Pancreas (tissue), 10 donors: ENCODE measurements around the gene HSD17B14. TPM values are rescaled to one million over a fixed set of nuclear protein-coding genes. Genes with fewer than 3 reads are reported as not detected.
A peak's percentile ranks its signal among the peaks of the same experiment; 100 is the strongest.

Experiments used
- ATAC-seq, 4 donors: fragments of 200-7000 bp; cut with Tn5 transposase; one replicate each; pipeline versions ENCODE4 v1.8.0 to v1.9.1; 2020; ENCODE audit warnings: mild to moderate bottlenecking in 4 of 4, moderate library complexity in 4 of 4
- DNase-seq, 6 donors: peaks; one replicate each; pipeline ENCODE4 v3.0.0-alpha.2; 2020
- FAIRE-seq: peaks from 2 replicates; lab custom pipeline; 2012; peaks lifted over from hg19 to GRCh38; lab: Jason Lieb, UNC
- H3K27ac ChIP-seq, 4 donors: fragments of 200-600 bp; sonication (generic); 1 replicate in 3 of 4; 2 replicates in 1 of 4; pipeline versions ENCODE4 v1.5.0 to v1.8.0; 2020
- H3K27me3 ChIP-seq, 4 donors: fragments of 200-600 bp; one replicate each; pipeline ENCODE4 v1.8.0; 2021
- H3K36me3 ChIP-seq, 3 donors: fragments of 200-600 bp; sonication (generic) in 1 of 3; one replicate each; pipeline versions ENCODE4 v1.5.0 to v1.8.0; 2020 to 2021
- H3K4me1 ChIP-seq, 3 donors: fragments of 200-600 bp; one replicate each; pipeline ENCODE4 v1.8.0; 2021
- H3K4me3 ChIP-seq, 4 donors: fragments of 200-600 bp; sonication (generic) in 2 of 4; one replicate each; pipeline versions ENCODE4 v1.5.0 to v1.8.0; 2020 to 2021
- H3K9me3 ChIP-seq, 4 donors: fragments of 200-600 bp; one replicate each; pipeline ENCODE4 v1.8.0; 2021
- WGBS, 2 donors: extraction: QIAGEN DNeasy Blood & Tissue Kit; methylation state at CpG; one replicate each; pipeline ENCODE4 v1.1.7; 2013; 5-methylcytosine and 5-hydroxymethylcytosine counted together
- intact Hi-C, 3 donors: fragments of 100-400 bp; cut with DNase I; formaldehyde crosslinking; loops; one replicate each; pipeline versions ENCODE4 v1.11.1 to v1.14.2; 2022
- polyA plus RNA-seq, 2 donors: library from polyadenylated mRNA; stranded (reverse); fragments of 200-250 nt; gene quantifications; one replicate each; pipeline ENCODE4 v1.2.3, GENCODE V29; 2013
- total RNA-seq, 6 donors: library from RNA; stranded (reverse); fragmentation: NEBNext Ultra II Directional in 4 of 6; extraction: Animal tissue kit (Norgen Biotek cat#: 25700) in 4 of 6; gene quantifications; one replicate each; pipeline versions ENCODE4 v1.2.1 to v1.2.4, GENCODE V29; 2021 to 2023
- TF ChIP-seq, protein P1 (sequence below), 4 donors: fragments of 200-600 bp; sonication (generic) in 3 of 4; IDR thresholded peaks; one replicate each; pipeline versions ENCODE4 v1.5.0 to v1.8.0; 2021; ENCODE audit warnings: antibody characterized with exemption in 4 of 4
- donor health status: healthy with polysubstance abuse.
- donor health status: DM: no; HTN: no; CAD: no; lungs with moderate emphysema.
- donor health status: DM: no; HTN: no; CAD: no.
- donor health status: control.
- donor health status: control.
- donor health status: Bipolar disorder and iron deficiency.
- donor health status: DM: yes; HTN: yes; CAD: no.
- donor health status: DM: no; HTN: no; CAD: no.
- donor health status: DM: no; HTN: no; CAD: no.
- donor health status: DM: yes; HTN: yes; CAD: no.

The HSD17B14 gene
- total and polyA plus RNA-seq, 8 donors: 0.69 to 25.4 (median 2.8) TPM

DNA sequence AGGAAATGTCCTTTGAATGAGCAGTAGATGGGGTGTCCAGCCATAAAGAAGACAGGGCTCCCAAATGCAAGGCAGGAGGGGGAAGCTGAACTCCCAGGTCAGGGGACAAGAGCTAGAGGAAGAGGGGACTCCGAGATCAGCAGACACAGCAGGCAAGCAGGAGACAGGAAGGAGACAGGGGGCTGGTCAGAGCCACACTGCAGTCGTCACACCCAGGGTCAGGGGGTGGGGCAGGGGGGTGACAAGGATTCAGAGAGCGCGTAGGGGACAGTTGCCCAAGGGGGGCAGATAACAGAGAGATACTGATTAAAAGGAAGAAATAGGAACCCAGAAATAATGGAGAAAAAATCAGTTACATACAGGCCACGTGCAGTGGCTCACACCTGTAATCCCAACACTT is 3.2 kb downstream of the HSD17B14 start:
- H3K36me3 ChIP-seq: no peaks in the 10 kb centered on the region
- H3K27me3 ChIP-seq: no peaks in the 10 kb centered on the region
- H3K4me3 ChIP-seq: no peak overlapping the region
- DNase-seq: no peak
- H3K27ac ChIP-seq: no peak overlapping the region
- no peaks in the 10 kb centered on the region for H3K4me1 ChIP-seq
- ATAC-seq: no peak
- no peaks in the 10 kb centered on the region for H3K9me3 ChIP-seq
- no peak for FAIRE-seq
- intact Hi-C loops: loop anchor here in 1 of 3 donors (10.0 kb wide), 1 partner anchor 178 kb away; no protein-coding TSS in a partner anchor
- 75 to 94% methylated on average over 5 of the region's 5 CpGs for WGBS, 2 donors
- TF ChIP-seq, protein P1, sequence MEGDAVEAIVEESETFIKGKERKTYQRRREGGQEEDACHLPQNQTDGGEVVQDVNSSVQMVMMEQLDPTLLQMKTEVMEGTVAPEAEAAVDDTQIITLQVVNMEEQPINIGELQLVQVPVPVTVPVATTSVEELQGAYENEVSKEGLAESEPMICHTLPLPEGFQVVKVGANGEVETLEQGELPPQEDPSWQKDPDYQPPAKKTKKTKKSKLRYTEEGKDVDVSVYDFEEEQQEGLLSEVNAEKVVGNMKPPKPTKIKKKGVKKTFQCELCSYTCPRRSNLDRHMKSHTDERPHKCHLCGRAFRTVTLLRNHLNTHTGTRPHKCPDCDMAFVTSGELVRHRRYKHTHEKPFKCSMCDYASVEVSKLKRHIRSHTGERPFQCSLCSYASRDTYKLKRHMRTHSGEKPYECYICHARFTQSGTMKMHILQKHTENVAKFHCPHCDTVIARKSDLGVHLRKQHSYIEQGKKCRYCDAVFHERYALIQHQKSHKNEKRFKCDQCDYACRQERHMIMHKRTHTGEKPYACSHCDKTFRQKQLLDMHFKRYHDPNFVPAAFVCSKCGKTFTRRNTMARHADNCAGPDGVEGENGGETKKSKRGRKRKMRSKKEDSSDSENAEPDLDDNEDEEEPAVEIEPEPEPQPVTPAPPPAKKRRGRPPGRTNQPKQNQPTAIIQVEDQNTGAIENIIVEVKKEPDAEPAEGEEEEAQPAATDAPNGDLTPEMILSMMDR (IDR thresholded peaks at IDR 0.05): no peak

DNA sequence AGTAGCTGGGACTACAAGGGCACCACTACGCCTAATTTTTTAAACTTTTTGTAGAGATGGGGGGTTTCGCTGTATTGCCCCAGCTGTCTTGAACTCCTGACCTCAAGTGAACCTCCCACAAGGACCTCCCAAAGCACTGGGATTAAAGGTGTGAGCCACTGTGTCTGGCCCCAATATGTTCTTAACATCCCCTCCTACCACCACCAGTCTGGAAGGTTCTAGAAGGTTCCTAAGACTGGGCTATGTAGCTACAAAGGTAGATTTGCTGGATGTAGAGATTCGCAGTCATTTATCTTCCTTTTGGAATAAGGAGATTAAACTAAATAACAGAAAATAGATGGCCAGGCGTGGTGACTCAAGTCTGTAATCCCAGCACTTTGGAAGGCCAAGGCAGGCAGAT is 5.3 kb downstream of the HSD17B14 start:
- TF ChIP-seq, protein P1 (IDR thresholded peaks at IDR 0.05): no peak
- Histone ChIP-seq H3K4me3 (no peak overlapping the region), H3K9me3 (no peaks in the 10 kb centered on the region), H3K27ac (no peak overlapping the region), H3K4me1 (no peaks in the 10 kb centered on the region), H3K36me3 (no peaks in the 10 kb centered on the region), H3K27me3 (no peaks in the 10 kb centered on the region)
- FAIRE-seq (no peak), DNase-seq (no peak), ATAC-seq (no peak)
- 93 to 95% methylated on average over 4 of the region's 4 CpGs for WGBS, 2 donors
- intact Hi-C loops: loop anchor here in 1 of 3 donors (10.0 kb wide), 1 partner anchor 176 kb away; no protein-coding TSS in a partner anchor

DNA sequence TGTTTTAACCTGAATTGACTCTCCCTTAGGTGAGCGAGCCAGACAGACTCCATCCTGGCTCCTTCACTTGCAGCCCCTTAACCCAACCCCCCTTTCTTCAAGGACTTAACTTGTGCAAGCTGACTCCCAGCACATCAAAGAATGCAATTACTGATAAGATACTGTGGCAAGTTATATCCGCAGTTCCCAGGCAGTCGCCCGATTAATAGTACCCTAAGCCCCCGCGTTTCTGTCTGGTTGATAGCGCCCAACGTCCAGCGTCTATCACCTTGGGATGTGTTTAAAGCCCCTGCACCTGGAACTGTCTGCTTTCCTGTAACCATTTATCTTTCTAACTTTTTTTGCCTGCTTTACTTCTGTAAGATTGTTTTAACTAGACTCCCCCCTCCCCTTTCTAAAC is 6.2 kb downstream of the HSD17B14 start:
- ATAC-seq (no peak), FAIRE-seq (no peak), DNase-seq (no peak)
- H3K4me3 ChIP-seq: no peak overlapping the region
- no peaks in the 10 kb centered on the region for H3K27me3 ChIP-seq
- intact Hi-C loops: loop anchor here in 1 of 3 donors (10.0 kb wide), 1 partner anchor 175 kb away; no protein-coding TSS in a partner anchor
- no peak overlapping the region for H3K27ac ChIP-seq
- H3K9me3 ChIP-seq: no peaks in the 10 kb centered on the region
- H3K4me1 ChIP-seq: no peaks in the 10 kb centered on the region
- WGBS, 2 donors: 31 to 32% methylated on average over 9 of the region's 9 CpGs
- TF ChIP-seq, protein P1 (IDR thresholded peaks at IDR 0.05): no peak
- H3K36me3 ChIP-seq: no peaks in the 10 kb centered on the region

DNA sequence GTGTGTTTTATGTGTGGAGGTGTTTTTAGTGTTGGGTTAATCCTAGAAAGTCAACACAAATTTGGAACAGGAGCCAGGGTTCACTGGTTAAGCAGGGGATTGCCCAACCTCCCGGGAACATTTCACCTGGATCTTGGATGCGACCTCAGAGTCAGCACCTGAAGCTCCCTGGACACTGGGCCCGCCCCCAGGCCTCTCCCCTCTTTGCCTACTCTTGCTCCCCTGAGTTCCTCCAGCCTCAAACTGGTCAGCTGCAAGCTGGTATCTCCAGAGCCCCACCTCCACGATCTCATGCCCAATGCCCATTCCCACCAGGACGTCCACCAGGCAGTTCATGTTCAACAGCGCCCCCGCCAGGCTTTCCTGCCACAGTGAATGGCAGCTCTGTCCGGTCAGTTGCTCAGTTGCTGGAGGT is 9.7 kb downstream of the HSD17B14 start:
- Histone ChIP-seq H3K36me3 (no peaks in the 10 kb centered on the region), H3K4me1 (no peaks in the 10 kb centered on the region), H3K27ac (no peak overlapping the region), H3K9me3 (no peaks in the 10 kb centered on the region), H3K4me3 (no peak overlapping the region), H3K27me3 (no peaks in the 10 kb centered on the region)
- DNase-seq (peak; percentile 54 to 74 (median 66)), ATAC-seq (peak; percentile 63 to 90 (median 80)), FAIRE-seq (no peak)
- TF ChIP-seq, protein P1 (IDR thresholded peaks at IDR 0.05): no peak
- WGBS, 2 donors: 52 to 53% methylated on average over 7 to 8 of the region's 8 CpGs
- intact Hi-C loops: no loop called here

DNA sequence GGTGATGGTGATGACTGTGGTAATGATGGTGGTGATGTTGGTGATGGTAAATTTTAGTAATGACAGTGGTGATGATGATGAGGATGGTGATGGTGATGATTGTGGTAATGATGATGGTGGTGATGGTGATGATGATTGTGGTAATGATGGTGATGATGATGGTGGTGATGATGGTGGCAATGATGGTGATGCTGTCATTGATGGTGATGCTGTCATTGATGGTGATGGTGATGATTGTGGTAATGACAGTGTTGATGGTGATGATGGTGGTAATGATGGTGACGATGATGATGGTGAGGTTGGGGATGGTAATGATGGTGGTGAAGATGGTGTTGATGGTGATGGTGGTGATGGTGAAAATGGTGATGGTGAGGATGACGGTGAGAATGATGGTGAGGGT is 13.8 kb downstream of the HSD17B14 start:
- FAIRE-seq: no peak
- intact Hi-C loops: no loop called here
- H3K4me1 ChIP-seq: peaks cover 10 to 17% (median 13%) of the 10 kb centered on the region in 3 donors

More for the DNA sequence above, 13.8 kb downstream of the HSD17B14 start:
- no peaks in the 10 kb centered on the region for H3K36me3 ChIP-seq
- TF ChIP-seq, protein P1 (IDR thresholded peaks at IDR 0.05): no peak
- no peak for ATAC-seq
- H3K27ac ChIP-seq: no peak overlapping the region
- H3K4me3 ChIP-seq: no peak overlapping the region
- no peaks in the 10 kb centered on the region for H3K9me3 ChIP-seq
- no peaks in the 10 kb centered on the region for H3K27me3 ChIP-seq
- WGBS, 2 donors: 94 to 97% methylated on average over 2 of the region's 2 CpGs
- no peak for DNase-seq
